K562 (cell line): ENCODE results near the gene PSMC3IP. TPM values are rescaled to one million over a fixed set of nuclear protein-coding genes. Genes with fewer than 3 reads are reported as not detected.

Experiments used
- BMI1 ChIP-seq: fragments of 150-350 bp; IDR thresholded peaks from 2 replicates; pipeline ENCODE4 v1.6.1; 2014; ENCODE audit warnings: low read length
- ETV1 ChIP-seq: fragments of 450-650 bp; conservative IDR thresholded peaks from 2 replicates; pipeline ENCODE4 v1.6.1; 2016; ENCODE audit warnings: missing genetic modification characterization, control low read depth, low read depth, missing compliant biosample characterization
- HNRNPK ChIP-seq: fragments of 200-400 bp; formaldehyde crosslinking; IDR thresholded peaks from one replicate; pipeline ENCODE4 v1.6.1; 2018; ENCODE audit warnings: mild to moderate bottlenecking, low read depth, low read length; ENCODE audit not compliant: poor library complexity, severe bottlenecking
- PCBP2 ChIP-seq: fragments of 200-400 bp; formaldehyde crosslinking; IDR thresholded peaks from 2 replicates; pipeline ENCODE4 v1.6.1; 2018; ENCODE audit warnings: low read length, low read depth, mild to moderate bottlenecking, moderate library complexity; ENCODE audit not compliant: poor library complexity, severe bottlenecking
- PTRF ChIP-seq: fragments of 450-650 bp; IDR thresholded peaks from 2 replicates; pipeline ENCODE4 v1.6.1; 2016; ENCODE audit warnings: mild to moderate bottlenecking, missing genetic modification characterization, missing compliant biosample characterization
- RFX5 ChIP-seq: IDR thresholded peaks from 2 replicates; pipeline ENCODE4 v1.6.1; 2011; ENCODE audit warnings: low read depth, mild to moderate bottlenecking, improper control_type of control experiment, low read length
- ZNF408 ChIP-seq: fragments of 250-450 bp; sonication (Bioruptor Pico); IDR thresholded peaks from 2 replicates; pipeline ENCODE4 v1.4.0; 2020; ENCODE audit warnings: low read depth, mild to moderate bottlenecking, moderate library complexity
- polyA plus RNA-seq, 8 experiments: library from polyadenylated mRNA; depleted of rRNA in 4 of 8; stranded (reverse) in 5 of 8; unstranded in 3 of 8; fragments of >200 nt; fragmentation: Nextera tagmentation in 2 of 8; fragmentation: Illumina TruSeq in 1 of 8; extraction: Ambion mirVana in 2 of 8; extraction: Trizol in 1 of 8; gene quantifications; 2 replicates each; pipeline versions ENCODE4 v1.2.1 to v1.2.3, GENCODE V29; 2011 to 2014; ENCODE audit warnings: inconsistent platforms in 1 of 8, missing spikeins in 1 of 8
- total RNA-seq, 7 experiments: library from RNA; depleted of rRNA in 6 of 7; stranded (reverse); fragments of >200 nt in 6 of 7; fragmentation: Illumina TruSeq in 2 of 7; extraction: Trizol in 2 of 7; gene quantifications; 2 replicates each; pipeline versions ENCODE4 v1.2.1 to v1.2.3, GENCODE V29; 2011 to 2021; ENCODE audit warnings: low replicate concordance in 1 of 7
- TF ChIP-seq, protein P1 (sequence below): fragments of 450-650 bp; IDR thresholded peaks from 2 replicates; pipeline ENCODE4 v1.6.1; 2016; ENCODE audit warnings: mild to moderate bottlenecking, moderate library complexity
- TF ChIP-seq, protein P2 (sequence below): fragments of 450-650 bp; IDR thresholded peaks from 2 replicates; pipeline ENCODE4 v1.6.1; 2016; ENCODE audit warnings: low read depth, mild to moderate bottlenecking, moderate library complexity
- TF ChIP-seq, protein P3 (sequence below): fragments of 450-650 bp; conservative IDR thresholded peaks from 2 replicates; pipeline ENCODE4 v1.6.1; 2016; ENCODE audit warnings: missing genetic modification characterization, low read depth, mild to moderate bottlenecking, control low read depth, missing compliant biosample characterization

The PSMC3IP gene
- total and polyA plus RNA-seq, 9 of the 15 experiments (the other 6 are each of a cell fraction or from before 2014, with no cell fraction given), result 13.8 to 65.6 (median 32.8) TPM

DNA sequence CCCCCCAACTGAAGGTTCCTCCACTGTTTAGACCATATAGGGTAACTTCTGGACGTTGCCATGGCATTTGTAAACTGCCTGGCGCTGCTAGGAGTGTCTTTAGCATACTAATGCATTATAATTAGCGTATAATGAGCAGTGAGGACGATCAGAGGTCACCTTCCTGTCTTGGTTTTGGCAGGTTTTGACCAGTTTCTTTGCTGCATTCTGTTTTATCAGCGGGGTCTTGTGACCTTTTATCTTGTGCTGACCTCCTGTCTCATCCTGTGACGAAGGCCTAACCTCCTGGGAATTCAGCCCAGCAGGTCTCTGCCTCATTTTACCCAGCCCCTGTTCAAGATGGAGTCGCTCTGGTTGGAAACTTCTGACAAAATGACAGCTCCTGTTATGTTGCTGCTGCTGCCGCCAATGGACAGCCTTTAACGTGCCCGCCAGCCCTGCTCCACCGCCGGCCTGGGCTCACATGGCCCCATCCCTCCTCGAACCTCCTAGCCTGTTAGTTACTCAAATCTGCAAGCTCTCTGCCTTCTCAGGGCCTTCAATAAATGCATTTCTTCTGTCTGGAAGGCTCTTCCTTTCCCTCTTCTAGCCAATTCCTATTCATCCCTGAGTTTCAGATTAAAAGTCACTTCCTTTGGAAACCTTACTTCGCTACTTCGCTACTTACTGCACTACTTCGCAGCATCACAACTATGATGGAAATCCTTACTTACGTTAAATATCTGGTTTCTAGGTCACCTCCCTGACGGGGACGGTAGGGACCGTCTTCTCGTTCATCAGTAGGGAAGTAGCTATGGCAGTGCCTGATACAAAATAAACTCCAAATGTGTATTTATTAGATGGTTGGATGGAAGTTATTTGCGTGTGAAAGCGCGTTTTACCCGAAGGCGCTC is 42.1 kb downstream of the PSMC3IP start (continued):
- TF ChIP-seq PCBP2 (no peak), HNRNPK (no peak), BMI1 (no peak), ZNF408 (CRISPR knock-in tag) (no peak), PTRF (tag) (no peak), ETV1 (tag) (peak; percentile 75), RFX5 (no peak)
- TF ChIP-seq, protein P1, sequence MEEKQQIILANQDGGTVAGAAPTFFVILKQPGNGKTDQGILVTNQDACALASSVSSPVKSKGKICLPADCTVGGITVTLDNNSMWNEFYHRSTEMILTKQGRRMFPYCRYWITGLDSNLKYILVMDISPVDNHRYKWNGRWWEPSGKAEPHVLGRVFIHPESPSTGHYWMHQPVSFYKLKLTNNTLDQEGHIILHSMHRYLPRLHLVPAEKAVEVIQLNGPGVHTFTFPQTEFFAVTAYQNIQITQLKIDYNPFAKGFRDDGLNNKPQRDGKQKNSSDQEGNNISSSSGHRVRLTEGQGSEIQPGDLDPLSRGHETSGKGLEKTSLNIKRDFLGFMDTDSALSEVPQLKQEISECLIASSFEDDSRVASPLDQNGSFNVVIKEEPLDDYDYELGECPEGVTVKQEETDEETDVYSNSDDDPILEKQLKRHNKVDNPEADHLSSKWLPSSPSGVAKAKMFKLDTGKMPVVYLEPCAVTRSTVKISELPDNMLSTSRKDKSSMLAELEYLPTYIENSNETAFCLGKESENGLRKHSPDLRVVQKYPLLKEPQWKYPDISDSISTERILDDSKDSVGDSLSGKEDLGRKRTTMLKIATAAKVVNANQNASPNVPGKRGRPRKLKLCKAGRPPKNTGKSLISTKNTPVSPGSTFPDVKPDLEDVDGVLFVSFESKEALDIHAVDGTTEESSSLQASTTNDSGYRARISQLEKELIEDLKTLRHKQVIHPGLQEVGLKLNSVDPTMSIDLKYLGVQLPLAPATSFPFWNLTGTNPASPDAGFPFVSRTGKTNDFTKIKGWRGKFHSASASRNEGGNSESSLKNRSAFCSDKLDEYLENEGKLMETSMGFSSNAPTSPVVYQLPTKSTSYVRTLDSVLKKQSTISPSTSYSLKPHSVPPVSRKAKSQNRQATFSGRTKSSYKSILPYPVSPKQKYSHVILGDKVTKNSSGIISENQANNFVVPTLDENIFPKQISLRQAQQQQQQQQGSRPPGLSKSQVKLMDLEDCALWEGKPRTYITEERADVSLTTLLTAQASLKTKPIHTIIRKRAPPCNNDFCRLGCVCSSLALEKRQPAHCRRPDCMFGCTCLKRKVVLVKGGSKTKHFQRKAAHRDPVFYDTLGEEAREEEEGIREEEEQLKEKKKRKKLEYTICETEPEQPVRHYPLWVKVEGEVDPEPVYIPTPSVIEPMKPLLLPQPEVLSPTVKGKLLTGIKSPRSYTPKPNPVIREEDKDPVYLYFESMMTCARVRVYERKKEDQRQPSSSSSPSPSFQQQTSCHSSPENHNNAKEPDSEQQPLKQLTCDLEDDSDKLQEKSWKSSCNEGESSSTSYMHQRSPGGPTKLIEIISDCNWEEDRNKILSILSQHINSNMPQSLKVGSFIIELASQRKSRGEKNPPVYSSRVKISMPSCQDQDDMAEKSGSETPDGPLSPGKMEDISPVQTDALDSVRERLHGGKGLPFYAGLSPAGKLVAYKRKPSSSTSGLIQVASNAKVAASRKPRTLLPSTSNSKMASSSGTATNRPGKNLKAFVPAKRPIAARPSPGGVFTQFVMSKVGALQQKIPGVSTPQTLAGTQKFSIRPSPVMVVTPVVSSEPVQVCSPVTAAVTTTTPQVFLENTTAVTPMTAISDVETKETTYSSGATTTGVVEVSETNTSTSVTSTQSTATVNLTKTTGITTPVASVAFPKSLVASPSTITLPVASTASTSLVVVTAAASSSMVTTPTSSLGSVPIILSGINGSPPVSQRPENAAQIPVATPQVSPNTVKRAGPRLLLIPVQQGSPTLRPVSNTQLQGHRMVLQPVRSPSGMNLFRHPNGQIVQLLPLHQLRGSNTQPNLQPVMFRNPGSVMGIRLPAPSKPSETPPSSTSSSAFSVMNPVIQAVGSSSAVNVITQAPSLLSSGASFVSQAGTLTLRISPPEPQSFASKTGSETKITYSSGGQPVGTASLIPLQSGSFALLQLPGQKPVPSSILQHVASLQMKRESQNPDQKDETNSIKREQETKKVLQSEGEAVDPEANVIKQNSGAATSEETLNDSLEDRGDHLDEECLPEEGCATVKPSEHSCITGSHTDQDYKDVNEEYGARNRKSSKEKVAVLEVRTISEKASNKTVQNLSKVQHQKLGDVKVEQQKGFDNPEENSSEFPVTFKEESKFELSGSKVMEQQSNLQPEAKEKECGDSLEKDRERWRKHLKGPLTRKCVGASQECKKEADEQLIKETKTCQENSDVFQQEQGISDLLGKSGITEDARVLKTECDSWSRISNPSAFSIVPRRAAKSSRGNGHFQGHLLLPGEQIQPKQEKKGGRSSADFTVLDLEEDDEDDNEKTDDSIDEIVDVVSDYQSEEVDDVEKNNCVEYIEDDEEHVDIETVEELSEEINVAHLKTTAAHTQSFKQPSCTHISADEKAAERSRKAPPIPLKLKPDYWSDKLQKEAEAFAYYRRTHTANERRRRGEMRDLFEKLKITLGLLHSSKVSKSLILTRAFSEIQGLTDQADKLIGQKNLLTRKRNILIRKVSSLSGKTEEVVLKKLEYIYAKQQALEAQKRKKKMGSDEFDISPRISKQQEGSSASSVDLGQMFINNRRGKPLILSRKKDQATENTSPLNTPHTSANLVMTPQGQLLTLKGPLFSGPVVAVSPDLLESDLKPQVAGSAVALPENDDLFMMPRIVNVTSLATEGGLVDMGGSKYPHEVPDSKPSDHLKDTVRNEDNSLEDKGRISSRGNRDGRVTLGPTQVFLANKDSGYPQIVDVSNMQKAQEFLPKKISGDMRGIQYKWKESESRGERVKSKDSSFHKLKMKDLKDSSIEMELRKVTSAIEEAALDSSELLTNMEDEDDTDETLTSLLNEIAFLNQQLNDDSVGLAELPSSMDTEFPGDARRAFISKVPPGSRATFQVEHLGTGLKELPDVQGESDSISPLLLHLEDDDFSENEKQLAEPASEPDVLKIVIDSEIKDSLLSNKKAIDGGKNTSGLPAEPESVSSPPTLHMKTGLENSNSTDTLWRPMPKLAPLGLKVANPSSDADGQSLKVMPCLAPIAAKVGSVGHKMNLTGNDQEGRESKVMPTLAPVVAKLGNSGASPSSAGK, result no peak; the same call in 1 of the 2 replicates
- TF ChIP-seq, protein P2, sequence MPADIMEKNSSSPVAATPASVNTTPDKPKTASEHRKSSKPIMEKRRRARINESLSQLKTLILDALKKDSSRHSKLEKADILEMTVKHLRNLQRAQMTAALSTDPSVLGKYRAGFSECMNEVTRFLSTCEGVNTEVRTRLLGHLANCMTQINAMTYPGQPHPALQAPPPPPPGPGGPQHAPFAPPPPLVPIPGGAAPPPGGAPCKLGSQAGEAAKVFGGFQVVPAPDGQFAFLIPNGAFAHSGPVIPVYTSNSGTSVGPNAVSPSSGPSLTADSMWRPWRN, result no peak
- TF ChIP-seq, protein P3, sequence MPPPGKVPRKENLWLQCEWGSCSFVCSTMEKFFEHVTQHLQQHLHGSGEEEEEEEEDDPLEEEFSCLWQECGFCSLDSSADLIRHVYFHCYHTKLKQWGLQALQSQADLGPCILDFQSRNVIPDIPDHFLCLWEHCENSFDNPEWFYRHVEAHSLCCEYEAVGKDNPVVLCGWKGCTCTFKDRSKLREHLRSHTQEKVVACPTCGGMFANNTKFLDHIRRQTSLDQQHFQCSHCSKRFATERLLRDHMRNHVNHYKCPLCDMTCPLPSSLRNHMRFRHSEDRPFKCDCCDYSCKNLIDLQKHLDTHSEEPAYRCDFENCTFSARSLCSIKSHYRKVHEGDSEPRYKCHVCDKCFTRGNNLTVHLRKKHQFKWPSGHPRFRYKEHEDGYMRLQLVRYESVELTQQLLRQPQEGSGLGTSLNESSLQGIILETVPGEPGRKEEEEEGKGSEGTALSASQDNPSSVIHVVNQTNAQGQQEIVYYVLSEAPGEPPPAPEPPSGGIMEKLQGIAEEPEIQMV (tag), result peak; percentile 89
